Measurements from ENCODE around the gene TCL1B. TPM values are rescaled to one million over a fixed set of nuclear protein-coding genes. Genes with fewer than 3 reads are reported as not detected.

TCL1B gene
- total RNA-seq, 1 experiment from 2014 or later: not detected

DNA sequence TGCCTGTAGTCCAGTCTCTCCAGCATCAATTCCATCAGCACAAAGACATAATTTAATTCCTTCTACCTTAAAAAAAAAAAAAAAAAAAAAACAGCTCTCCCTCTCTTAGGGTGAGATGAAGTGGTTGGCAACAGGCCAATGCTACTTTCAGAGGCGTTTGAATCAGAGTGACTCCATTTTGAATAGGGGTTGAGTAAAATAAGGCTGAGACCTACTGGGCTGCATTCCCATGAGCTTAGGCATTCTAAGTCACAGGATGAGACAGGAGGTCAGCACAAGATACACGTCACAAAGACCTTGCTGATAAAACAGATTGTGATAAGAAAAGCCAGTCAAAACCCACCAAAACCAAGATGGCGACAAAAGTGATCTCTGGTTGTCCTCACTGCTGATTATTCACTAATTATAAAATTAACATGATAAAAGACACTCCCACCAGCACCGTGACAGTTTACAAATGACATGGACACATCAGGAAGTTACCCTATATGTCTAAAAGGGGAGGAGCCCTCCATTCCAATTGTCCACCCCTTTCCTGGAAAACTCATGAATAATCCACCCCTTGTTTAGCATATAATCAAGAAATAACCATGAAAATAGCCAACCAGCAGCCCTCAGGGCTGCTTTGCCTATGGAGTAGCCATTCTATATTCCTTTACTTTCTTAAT, 6.9 kb upstream of the TCL1B start:
- H3K4me3 ChIP-seq (ENCODE audit: low read depth, low read length): no peak overlapping the region
- intact Hi-C loops (cut with micrococcal nuclease; ENCODE audit: unreplicated experiment): no loop called here
- Mint-ChIP-seq H3K36me3 (ENCODE audit: insufficient read depth, unreplicated experiment) (peaks cover 6% of the 10 kb centered on the region), H3K27ac (ENCODE audit: unreplicated experiment) (no peak overlapping the region), H3K4me1 (ENCODE audit: low read depth, unreplicated experiment) (no peaks in the 10 kb centered on the region), H3K4me3 (ENCODE audit: unreplicated experiment) (no peak overlapping the region), H3K27me3 (ENCODE audit: insufficient read depth, unreplicated experiment) (peaks cover 12% of the 10 kb centered on the region), H3K9me3 (ENCODE audit: unreplicated experiment) (no peaks in the 10 kb centered on the region)
- no peaks in the 10 kb centered on the region for H3K27me3 ChIP-seq (replicated peaks; ENCODE audit: control insufficient read depth, insufficient read depth, low read length)
- H3K36me3 ChIP-seq (ENCODE audit: control insufficient read depth, insufficient read depth, low read length): no peaks in the 10 kb centered on the region
- BruUV-seq (replicated peaks): no TSS peak
- TF ChIP-seq, protein P1, sequence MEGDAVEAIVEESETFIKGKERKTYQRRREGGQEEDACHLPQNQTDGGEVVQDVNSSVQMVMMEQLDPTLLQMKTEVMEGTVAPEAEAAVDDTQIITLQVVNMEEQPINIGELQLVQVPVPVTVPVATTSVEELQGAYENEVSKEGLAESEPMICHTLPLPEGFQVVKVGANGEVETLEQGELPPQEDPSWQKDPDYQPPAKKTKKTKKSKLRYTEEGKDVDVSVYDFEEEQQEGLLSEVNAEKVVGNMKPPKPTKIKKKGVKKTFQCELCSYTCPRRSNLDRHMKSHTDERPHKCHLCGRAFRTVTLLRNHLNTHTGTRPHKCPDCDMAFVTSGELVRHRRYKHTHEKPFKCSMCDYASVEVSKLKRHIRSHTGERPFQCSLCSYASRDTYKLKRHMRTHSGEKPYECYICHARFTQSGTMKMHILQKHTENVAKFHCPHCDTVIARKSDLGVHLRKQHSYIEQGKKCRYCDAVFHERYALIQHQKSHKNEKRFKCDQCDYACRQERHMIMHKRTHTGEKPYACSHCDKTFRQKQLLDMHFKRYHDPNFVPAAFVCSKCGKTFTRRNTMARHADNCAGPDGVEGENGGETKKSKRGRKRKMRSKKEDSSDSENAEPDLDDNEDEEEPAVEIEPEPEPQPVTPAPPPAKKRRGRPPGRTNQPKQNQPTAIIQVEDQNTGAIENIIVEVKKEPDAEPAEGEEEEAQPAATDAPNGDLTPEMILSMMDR (IDR thresholded peaks at IDR 0.05; ENCODE audit: insufficient read depth in 1 of 2, low read depth in 1 of 2, low read length in 1 of 2, severe bottlenecking in 1 of 2, unreplicated experiment in 1 of 2): no peak
- POLR2A ChIA-PET: no interaction called here
- peaks cover 5% of the 10 kb centered on the region; the same call in 1 of the 2 replicates for H3K4me1 ChIP-seq
- DNase-seq: no peak
- CTCF ChIA-PET: interaction anchor here (0.7 to 1.7 kb wide), 3 partner anchors 7 to 408 kb away, joined by 3 to 6 read pairs (median 3); no protein-coding TSS in a partner anchor
- no peaks in the 10 kb centered on the region for H3K9me3 ChIP-seq

DNA sequence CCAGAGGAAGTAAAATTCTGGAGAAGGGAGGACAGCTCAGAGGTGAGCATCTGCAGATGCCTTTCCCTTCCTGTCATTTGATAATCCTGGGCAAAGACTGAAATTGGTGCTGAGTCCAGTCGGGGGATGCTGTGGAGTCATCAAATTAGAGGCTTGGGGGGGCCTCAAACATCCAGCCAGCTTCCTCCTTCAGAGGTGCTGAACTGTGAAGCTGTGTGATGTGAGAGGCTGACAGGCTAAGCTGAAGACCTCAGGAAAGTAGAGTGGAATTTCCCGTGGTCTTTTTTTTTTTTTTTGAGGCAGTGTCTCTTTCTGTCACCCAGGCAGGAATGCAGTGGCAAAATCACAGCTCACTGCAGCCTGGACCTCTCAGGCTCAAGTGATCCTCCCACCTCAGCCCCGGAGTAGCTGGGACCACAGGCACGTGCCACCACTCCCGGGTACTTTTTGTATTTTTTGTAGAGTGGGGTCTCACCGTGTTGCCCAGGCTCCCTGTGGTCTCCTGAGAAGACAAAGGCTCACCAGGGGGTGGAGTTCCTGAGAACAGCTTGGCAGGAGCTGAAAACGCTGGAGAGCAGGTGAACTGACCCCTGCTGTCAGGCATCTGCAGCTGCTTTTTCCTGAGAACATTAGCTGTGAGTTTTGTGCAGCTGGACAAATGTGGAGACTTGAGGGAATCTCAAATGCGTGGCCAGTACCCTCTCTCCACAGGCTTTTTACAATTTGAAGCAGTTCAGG, 6.1 kb upstream of the TCL1B start:
- no peaks in the 10 kb centered on the region for H3K27me3 ChIP-seq (replicated peaks; ENCODE audit: control insufficient read depth, insufficient read depth, low read length)
- no peak overlapping the region for H3K4me3 ChIP-seq (ENCODE audit: low read depth, low read length)
- H3K9me3 Mint-ChIP-seq (ENCODE audit: unreplicated experiment): no peaks in the 10 kb centered on the region
- ChIA-PET CTCF (interaction anchor here (0.6 to 1.7 kb wide), 10 partner anchors 8 to 407 kb away, joined by 3 to 9 read pairs (median 4); no protein-coding TSS in a partner anchor), POLR2A (no interaction called here)
- H3K9me3 ChIP-seq: no peaks in the 10 kb centered on the region
- peak; percentile 44 to 49 for DNase-seq
- intact Hi-C loops (cut with micrococcal nuclease; ENCODE audit: unreplicated experiment): loop anchor here (1.0 to 2.0 kb wide), 2 partner anchors 71 to 119 kb away; no protein-coding TSS in a partner anchor
- no peak overlapping the region for H3K4me3 Mint-ChIP-seq (ENCODE audit: unreplicated experiment)
- TF ChIP-seq, protein P1 (IDR thresholded peaks at IDR 0.05; ENCODE audit: insufficient read depth in 1 of 2, low read depth in 1 of 2, low read length in 1 of 2, severe bottlenecking in 1 of 2, unreplicated experiment in 1 of 2): peak; percentile 37 to 65
- H3K36me3 ChIP-seq (ENCODE audit: control insufficient read depth, insufficient read depth, low read length): no peaks in the 10 kb centered on the region
- H3K36me3 Mint-ChIP-seq (ENCODE audit: insufficient read depth, unreplicated experiment): peaks cover 6% of the 10 kb centered on the region
- H3K27ac Mint-ChIP-seq (ENCODE audit: unreplicated experiment): no peak overlapping the region
- BruUV-seq (replicated peaks): no TSS peak
- no peaks in the 10 kb centered on the region for H3K4me1 Mint-ChIP-seq (ENCODE audit: low read depth, unreplicated experiment)
- peaks cover 12% of the 10 kb centered on the region for H3K27me3 Mint-ChIP-seq (ENCODE audit: insufficient read depth, unreplicated experiment)
- H3K4me1 ChIP-seq: peaks cover 5% of the 10 kb centered on the region; the same call in 1 of the 2 replicates

DNA sequence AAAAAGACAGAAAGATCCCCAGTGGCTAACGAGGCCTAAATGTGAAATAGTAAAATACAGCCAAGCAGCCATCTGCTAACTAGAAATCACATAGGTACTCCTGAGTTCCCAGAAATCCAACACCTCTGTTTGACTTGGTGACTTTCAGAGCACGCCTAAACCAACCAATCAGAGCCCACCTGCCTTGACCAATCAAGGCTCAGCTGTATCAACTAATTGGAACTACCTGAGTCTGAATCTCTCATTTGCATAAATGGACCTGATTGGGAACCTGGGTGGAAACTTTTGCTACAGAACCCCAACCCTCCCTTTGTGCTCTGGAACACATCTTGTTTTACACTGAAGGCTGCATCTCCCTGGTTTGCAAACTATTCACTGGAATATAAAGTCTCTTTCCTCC, 5.1 kb upstream of the TCL1B start:
- no peaks in the 10 kb centered on the region for H3K36me3 ChIP-seq (ENCODE audit: control insufficient read depth, insufficient read depth, low read length)
- no TSS peak for BruUV-seq (replicated peaks)
- peaks cover 6% of the 10 kb centered on the region for H3K36me3 Mint-ChIP-seq (ENCODE audit: insufficient read depth, unreplicated experiment)
- ChIA-PET CTCF (no interaction called here), POLR2A (no interaction called here)
- peaks cover 12% of the 10 kb centered on the region for H3K27me3 Mint-ChIP-seq (ENCODE audit: insufficient read depth, unreplicated experiment)
- TF ChIP-seq, protein P1 (IDR thresholded peaks at IDR 0.05; ENCODE audit: insufficient read depth in 1 of 2, low read depth in 1 of 2, low read length in 1 of 2, severe bottlenecking in 1 of 2, unreplicated experiment in 1 of 2): no peak
- 0 out of 2 replicates have a peak, but pooled peaks cover 5% of the 10 kb centered on the region for H3K4me1 ChIP-seq
- H3K27me3 ChIP-seq (replicated peaks; ENCODE audit: control insufficient read depth, insufficient read depth, low read length): no peaks in the 10 kb centered on the region
- DNase-seq: no peak
- no peaks in the 10 kb centered on the region for H3K9me3 Mint-ChIP-seq (ENCODE audit: unreplicated experiment)
- H3K4me1 Mint-ChIP-seq (ENCODE audit: low read depth, unreplicated experiment): no peaks in the 10 kb centered on the region
- no peaks in the 10 kb centered on the region for H3K9me3 ChIP-seq
- H3K27ac Mint-ChIP-seq (ENCODE audit: unreplicated experiment): no peak overlapping the region
- no peak overlapping the region for H3K4me3 ChIP-seq (ENCODE audit: low read depth, low read length)
- intact Hi-C loops (cut with micrococcal nuclease; ENCODE audit: unreplicated experiment): loop anchor here (2.0 kb wide), 1 partner anchor 72 kb away; no protein-coding TSS in a partner anchor
- no peak overlapping the region for H3K4me3 Mint-ChIP-seq (ENCODE audit: unreplicated experiment)
